NK-92 treated with Interleukin-12 subunit alpha and Interleukin-12 subunit beta, amount 100 ng/mL, for 24 hours (cell line): ENCODE measurements around the gene ABLIM1.
A peak's percentile ranks its signal among the peaks of the same experiment; 100 is the strongest.

Experiments used
- DNase-seq: peaks from one replicate; lab custom pipeline; 2025; lab: John Stamatoyannopoulos, UW

The ABLIM1 gene

GRCh38 chr10:114647545-114648138 is 10.4 kb downstream of the ABLIM1 start:
- DNase-seq: no peak

GRCh38 chr10:114646426-114646825 is 11.6 kb downstream of the ABLIM1 start:
- no peak for DNase-seq

GRCh38 chr10:114645706-114646105 is 12.4 kb downstream of the ABLIM1 start:
- DNase-seq: no peak

GRCh38 chr10:114643158-114643557 is 14.9 kb downstream of the ABLIM1 start:
- no peak for DNase-seq

- DNase-seq: no peak
These were observed 15.3 kb downstream of the ABLIM1 start for GRCh38 chr10:114642729-114643128.

GRCh38 chr10:114638821-114639625 is 19.1 kb downstream of the ABLIM1 start:
- peak; percentile 16 for DNase-seq

- no peak for DNase-seq
These were observed 22.1 kb downstream of the ABLIM1 start for GRCh38 chr10:114635797-114636550.

GRCh38 chr10:114635101-114635500 is 23.0 kb downstream of the ABLIM1 start:
- no peak for DNase-seq

- no peak for DNase-seq
These were observed 23.5 kb downstream of the ABLIM1 start for GRCh38 chr10:114634609-114634979.

- DNase-seq: no peak
These were observed 25.0 kb downstream of the ABLIM1 start for GRCh38 chr10:114632869-114633715.

GRCh38 chr10:114631666-114632417 is 26.2 kb downstream of the ABLIM1 start:
- DNase-seq: no peak

- DNase-seq: no peak
These were observed 26.9 kb downstream of the ABLIM1 start for GRCh38 chr10:114631090-114631665.

GRCh38 chr10:114629824-114630730 is 28.0 kb downstream of the ABLIM1 start:
- DNase-seq: no peak

GRCh38 chr10:114629083-114629823 is 28.8 kb downstream of the ABLIM1 start:
- no peak for DNase-seq

GRCh38 chr10:114628106-114628505 is 30.0 kb downstream of the ABLIM1 start:
- DNase-seq: no peak

GRCh38 chr10:114626841-114627240 is 31.2 kb downstream of the ABLIM1 start:
- DNase-seq: no peak

GRCh38 chr10:114624951-114625780 is 32.9 kb downstream of the ABLIM1 start:
- no peak for DNase-seq

- DNase-seq: no peak
These were observed 33.7 kb downstream of the ABLIM1 start for GRCh38 chr10:114624422-114624821.
